GM19455 (cell line): ENCODE data around the gene PAEP.

Experiments used
- ATAC-seq: cut with Tn5 transposase; IDR thresholded peaks from one replicate; pipeline ENCODE4 v1.9.1; 2021; ENCODE audit not compliant: unreplicated experiment

PAEP gene

GRCh38 chr9:135574943-135575342 lies 13.4 kb downstream of the PAEP start:
- ATAC-seq: no peak

DNA sequence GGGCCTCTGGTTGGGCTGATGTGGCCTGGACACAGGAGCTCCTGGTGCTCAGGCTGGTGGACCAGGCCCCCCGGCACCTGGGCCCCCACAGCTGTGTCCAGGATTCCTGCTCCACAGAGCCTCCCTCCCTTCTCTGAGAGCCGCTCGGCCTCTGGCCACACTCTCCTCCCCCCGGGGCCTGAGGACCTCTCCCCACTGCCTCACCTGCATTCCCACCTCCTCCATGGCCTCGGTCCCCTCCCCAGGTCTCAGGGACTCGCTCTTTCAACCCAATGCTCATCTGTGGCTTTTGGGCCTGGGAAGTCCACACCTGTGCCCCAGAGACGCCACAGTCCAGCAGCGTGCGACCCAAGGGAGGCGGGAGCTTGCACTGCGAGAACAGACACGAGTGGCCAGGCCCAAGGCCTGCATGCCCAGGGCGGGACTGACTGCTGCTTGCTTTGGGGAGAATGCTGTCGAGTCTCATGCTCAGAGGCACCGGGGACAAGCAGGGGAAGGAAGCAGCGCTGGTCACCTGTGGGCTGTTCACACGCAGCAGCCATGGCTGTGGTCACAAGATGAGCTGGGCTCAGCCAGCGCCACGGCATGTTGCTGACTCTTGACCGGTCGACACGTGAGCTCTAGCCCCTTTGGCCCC lies 14.6 kb downstream of the PAEP start:
- ATAC-seq: no peak

- ATAC-seq: no peak
These were observed 15.7 kb downstream of the PAEP start for GRCh38 chr9:135577256-135577655.

- ATAC-seq: no peak
These were observed 17.8 kb downstream of the PAEP start for GRCh38 chr9:135579356-135579755.

GRCh38 chr9:135579889-135580660 lies 18.5 kb downstream of the PAEP start:
- ATAC-seq: no peak

DNA sequence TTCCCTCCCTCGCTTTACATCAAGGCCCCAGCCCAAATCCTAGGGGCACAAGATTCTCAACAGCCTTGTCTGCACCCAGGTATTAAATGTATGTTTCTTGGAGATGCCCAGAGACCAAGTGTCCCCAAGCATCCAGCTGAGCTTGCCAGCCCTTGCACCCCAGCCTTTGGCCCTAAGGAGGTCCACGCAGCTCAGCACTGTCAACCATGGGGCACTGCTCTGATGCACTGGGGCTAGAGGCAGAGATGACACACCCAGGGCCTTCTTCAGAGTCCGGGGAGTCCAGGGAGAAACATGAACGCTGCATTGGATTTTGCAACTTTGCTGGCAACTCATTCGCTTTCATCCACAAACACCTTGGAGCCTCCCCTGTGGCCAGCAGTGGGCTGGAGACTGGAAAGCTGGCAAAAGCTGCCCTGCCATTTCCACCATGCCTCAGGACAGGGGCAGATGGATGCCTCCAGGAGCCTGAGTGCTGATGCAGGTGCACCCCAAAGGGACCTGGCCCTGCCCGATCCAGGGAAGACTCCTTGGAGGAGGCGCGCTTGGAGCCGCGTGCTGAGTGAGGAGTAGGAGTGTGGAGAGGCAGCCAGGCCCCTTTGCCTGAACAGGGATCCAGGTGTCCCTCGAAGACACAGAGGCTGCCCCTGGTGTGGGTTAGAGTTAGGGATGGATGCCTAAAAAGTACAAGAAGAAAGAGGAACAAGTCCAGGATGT lies 19.3 kb downstream of the PAEP start:
- ATAC-seq: no peak

DNA sequence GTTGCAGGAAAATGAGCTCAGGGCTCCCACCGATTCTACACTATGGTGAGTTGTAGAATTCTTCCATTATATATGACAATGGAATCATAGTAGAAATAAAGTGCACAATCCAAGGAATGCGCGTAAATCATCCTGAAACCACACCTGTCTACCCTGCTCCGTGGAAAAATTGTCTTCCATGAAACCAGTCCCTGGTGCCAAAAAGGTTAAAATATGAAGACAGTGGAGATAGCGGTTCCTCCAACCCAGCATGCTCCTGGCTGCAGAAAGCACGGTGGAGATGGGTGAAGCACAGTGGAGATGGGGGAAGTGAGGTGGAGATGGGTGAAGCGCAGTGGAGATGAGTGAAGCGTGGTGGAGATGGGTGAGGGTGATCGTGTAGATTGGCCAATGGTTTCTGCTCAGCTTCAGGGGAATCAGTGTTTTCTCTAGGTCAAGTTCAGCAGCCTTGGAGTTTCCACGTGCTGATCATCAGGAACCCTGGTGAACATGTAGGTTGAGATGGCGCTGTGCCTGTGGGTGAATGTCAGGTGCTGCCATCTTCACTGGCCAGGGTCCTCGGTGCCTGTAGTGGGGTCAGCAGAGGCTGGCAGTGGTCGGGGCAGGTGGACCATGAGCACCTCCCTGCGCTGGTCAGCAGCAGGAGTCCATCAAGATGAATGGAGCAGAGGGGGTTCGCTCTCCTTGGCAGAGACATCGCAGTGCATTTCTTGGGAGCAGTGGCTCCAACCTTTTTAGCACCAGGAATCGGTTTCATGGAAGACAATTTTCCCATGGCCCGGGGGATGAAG lies 20.3 kb downstream of the PAEP start:
- no peak for ATAC-seq

DNA sequence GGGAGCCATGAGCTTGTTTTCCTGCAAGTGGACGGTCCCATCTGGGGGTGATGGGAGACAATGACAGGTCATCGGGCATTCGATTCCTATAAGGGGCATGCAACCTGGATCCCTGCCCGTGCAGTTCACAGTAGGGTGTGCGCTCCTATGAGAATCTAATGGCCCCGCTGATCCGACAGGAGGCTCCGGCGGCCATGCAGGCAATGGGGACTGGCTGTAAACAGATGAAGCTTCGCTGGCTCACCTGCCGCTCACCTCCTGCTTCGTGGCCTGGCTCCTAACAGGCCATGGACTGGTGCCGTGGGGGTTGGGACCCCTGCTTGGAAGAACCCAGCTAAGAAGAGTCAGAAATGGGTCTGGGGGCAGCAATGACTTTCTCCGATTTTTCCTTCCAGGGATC lies 21.0 kb downstream of the PAEP start:
- ATAC-seq: no peak

DNA sequence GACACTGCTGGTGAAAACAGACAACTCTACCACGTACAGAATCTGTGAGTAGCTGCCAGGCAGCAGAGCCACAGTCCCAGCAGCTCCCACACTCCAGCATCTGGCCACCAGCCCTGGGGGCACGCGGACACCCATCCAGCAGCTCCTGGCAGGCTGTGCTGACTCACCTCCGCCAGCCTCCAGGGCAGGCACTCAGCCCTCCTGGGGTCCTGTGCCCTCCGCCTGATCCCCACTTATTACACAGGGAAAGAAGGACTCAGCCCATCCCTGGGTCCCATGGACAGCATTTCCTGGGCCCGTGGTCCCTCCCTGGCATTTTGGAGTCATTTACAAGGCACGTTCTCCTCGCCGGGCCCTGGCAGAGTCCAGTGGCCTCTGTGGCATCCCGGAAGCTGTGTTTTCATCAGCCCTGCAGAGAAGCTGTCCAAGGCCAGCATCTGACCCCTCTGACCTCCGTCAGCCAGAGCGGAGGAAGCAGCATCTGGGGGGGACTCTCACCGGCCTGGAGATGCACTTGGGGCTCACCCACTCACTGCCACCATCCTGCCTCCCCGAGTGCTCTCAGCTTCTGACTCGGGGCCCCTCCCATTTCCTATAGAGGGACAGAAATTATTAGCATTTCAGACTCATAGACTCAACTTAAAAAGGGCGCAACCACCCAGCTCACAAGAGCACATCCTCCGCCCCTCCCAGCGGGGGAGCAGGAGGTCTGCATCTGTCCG lies 21.6 kb downstream of the PAEP start:
- ATAC-seq: no peak

DNA sequence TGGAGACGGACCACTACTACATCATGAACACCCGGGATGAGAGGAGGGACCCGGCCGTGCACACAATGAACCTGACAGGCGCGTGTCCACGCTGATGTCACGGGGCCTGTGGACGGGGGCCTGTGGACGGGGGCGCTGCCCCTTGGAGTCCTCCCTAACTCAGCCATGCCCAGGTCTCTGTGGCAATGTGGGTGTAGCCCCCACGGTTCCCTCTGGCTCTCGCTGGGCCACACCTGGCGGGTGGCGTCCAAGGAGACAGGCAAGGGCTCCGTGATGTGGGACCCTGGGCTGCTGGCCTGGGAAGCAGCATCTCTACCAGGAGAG lies 22.1 kb downstream of the PAEP start:
- ATAC-seq: no peak

DNA sequence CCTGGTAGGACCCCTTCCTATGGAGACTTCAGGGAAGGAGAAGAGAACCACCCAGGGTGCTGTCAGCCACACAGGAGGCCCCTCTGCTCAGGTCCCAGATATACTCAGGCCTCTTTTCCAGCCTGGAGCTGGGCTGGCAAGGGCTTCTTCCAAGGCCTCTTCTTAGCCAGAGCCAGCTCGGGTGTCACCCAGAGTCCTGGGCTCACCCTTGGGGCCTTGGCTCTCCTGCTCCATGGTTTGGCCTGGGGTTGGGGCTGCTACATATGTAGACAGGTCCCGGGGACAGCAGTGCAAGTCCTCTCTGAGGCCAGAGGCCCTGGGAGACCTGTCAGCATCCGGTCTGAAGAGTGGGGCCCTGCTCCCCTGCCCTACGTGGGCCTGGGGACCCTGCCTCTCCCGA lies 22.8 kb downstream of the PAEP start:
- ATAC-seq: no peak

- no peak for ATAC-seq
These were observed 23.4 kb downstream of the PAEP start for GRCh38 chr9:135584934-135585333.

GRCh38 chr9:135586601-135587109 lies 25.1 kb downstream of the PAEP start:
- ATAC-seq: no peak

DNA sequence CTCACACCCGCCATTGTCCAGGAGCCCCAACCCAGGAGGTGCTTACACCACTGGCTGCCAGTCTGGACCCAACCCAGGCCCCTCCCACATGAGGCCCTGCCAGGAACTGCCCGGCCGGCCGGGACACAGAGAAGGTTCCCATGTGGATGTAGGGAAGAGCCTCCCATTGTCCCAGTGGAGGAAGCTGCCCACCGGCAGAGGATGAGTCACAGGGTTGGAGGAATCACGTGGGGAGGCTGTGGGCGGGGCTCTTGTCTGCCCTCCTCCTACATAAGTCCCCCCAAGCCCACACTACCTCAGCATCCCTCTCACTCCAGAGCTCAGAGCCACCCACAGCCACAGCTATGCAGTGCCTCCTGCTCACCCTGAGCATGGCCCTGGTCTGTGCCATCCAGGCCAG lies 26.1 kb downstream of the PAEP start:
- ATAC-seq: no peak

DNA sequence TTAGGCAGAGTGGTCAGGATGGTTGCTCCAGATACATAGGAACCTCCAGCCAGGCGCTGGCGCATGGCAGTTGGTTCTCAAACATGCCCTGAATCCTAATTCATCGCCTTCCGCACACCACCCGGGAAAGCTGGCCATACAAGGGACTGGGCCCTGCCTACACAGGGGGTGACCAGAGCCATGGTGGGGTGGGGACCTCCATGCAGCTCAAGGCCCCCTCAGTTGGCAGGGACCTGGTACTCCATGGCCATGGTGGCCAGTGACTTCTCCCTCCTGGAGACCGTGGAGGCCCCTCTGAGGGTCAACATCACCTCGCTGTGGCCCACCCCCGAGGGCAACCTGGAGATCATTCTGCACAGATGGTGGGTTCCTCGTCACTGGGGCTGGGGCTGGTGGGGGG lies 26.8 kb downstream of the PAEP start:
- ATAC-seq: no peak

DNA sequence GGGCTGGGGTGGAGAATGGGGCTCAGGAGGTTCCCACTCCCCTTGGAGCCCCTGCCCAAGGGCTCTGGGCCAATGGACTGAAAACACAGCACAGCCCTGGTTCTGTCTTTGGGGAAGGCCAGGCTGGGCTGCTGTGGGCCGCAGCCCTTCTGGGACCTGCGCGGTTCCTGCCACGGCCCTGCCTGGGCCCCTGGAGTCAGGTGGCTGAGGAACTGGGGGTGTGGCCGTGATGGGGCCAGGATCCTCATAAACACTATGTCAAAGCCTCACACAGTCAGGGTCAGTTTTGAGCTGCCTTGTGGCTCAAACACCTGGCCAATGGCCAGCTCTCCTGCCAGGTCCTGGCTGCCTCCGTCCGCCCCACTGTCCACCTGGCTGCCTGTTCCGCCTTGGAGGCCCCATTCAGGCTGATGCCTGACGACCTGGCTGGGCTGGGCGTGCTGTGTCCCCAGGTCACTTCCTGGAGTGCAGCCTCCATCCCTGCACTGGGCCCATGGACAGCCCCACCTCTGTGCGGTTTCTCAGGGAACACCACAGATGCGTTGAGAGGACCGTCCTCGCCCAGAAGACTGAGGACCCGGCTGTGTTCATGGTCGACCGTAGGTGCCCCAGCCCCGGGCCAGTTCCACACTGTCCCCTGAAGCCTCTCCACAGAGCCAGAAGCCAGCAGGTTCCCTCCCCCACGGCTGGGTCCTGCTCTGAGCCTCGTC lies 27.5 kb downstream of the PAEP start:
- ATAC-seq: no peak

- no peak for ATAC-seq
These were observed 28.3 kb downstream of the PAEP start for GRCh38 chr9:135589596-135590485.

GRCh38 chr9:135590486-135591079 lies 29.0 kb downstream of the PAEP start:
- no peak for ATAC-seq
